T-helper 1 cell treated with Interleukin-12 subunit alpha and Interleukin-12 subunit beta and Interleukin-4 antibody, amounts not matched to agents 30 μg/mL and 1 μg/mL, for 36 hours (primary cell): ENCODE measurements around the gene HDAC4.
"Not testable (repeated sequence)": the region's sequence is repeated elsewhere in the genome, so short reads cannot be mapped to it uniquely, and the experiment has no call there.

Source experiments
- H3K27ac Mint-ChIP-seq: one replicate; pipeline ENCODE4 v1.8.0; 2021; ENCODE audit warnings: mild to moderate bottlenecking, mixed read lengths
- H3K27me3 Mint-ChIP-seq: one replicate; pipeline ENCODE4 v1.8.0; 2021; ENCODE audit warnings: low read depth, mixed read lengths
- H3K36me3 Mint-ChIP-seq: one replicate; pipeline ENCODE4 v1.8.0; 2021; ENCODE audit warnings: low read depth, mixed read lengths
- H3K4me1 Mint-ChIP-seq: one replicate; pipeline ENCODE4 v1.8.0; 2021; ENCODE audit warnings: low read depth, mixed read lengths
- H3K4me3 Mint-ChIP-seq: one replicate; pipeline ENCODE4 v1.8.0; 2021; ENCODE audit warnings: mild to moderate bottlenecking, moderate library complexity, mixed read lengths
- H3K9me3 Mint-ChIP-seq: one replicate; pipeline ENCODE4 v1.8.0; 2021; ENCODE audit warnings: mixed read lengths

The HDAC4 gene

DNA sequence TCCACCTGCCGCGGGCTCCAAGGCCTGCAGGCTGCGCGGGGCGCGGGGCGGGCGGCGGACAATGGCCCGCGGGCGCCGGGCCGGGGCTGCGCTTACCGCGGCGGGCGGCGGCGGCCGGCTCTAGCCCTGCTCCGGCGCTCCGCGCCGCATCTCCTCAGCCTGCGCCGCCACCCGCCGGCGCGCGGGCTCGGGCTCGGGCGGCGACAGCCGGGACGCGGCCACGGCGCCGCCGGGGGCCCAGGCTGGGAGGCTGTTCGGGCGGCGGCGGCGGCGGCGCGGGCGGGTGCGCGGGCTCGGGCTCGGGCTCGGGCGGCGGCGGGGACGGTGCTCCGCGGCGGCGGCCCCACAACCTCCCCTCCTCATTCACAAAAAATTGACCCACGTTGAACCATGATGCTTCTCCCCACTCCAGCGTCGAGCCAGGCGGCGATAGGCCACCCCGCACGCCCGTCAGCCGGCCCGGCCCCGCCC, at the start of gene HDAC4:
Gene HDAC4 (minus strand): TSS at position 425 of the 471 bp plus-strand sequence. CDS start 48,321 bp downstream, outside the sequence.
- Mint-ChIP-seq H3K27me3 (peaks cover 24% of the 10 kb centered on the region), H3K4me3 (peak within 1 kb of the TSS; percentile 94), H3K36me3 (peaks cover 15% of the 10 kb centered on the region), H3K4me1 (peaks cover 52% of the 10 kb centered on the region), H3K27ac (peak within 1 kb of the TSS; percentile 98), H3K9me3 (no peaks in the 10 kb centered on the region)

DNA sequence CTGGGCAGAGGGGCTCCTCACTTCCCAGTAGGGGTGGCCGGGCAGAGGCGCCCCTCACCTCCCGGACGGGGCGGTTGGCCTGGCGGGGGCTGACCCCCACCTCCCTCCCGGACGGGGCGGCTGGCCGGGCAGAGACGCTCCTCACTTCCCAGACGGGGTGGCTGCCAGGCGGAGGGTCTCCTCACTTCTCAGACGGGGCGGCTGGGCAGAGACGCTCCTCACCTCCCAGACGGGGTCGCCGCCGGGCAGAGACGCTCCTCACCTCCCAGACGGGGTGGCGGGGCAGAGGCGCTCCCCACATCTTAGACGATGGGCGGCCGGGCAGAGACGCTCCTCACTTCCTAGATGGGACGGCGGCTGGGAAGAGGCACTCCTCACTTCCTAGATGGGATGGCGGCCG, 48.6 kb upstream of the HDAC4 start:
- Mint-ChIP-seq H3K27me3 (peaks cover 52% of the 10 kb centered on the region), H3K9me3 (peaks cover 17% of the 10 kb centered on the region)
- not testable (repeated sequence) for H3K36me3 Mint-ChIP-seq, H3K27ac Mint-ChIP-seq, H3K4me3 Mint-ChIP-seq, H3K4me1 Mint-ChIP-seq

- H3K4me3 Mint-ChIP-seq, result no peak overlapping the region
- no peak overlapping the region for H3K27ac Mint-ChIP-seq
- H3K27me3 Mint-ChIP-seq, result peaks cover 63% of the 10 kb centered on the region
- H3K9me3 Mint-ChIP-seq, result peaks cover 3% of the 10 kb centered on the region
- peaks cover 3% of the 10 kb centered on the region for H3K4me1 Mint-ChIP-seq
- H3K36me3 Mint-ChIP-seq, result no peaks in the 10 kb centered on the region
Observed at GRCh38 chr2:239445771-239446524, 45.1 kb upstream of the HDAC4 start.

DNA sequence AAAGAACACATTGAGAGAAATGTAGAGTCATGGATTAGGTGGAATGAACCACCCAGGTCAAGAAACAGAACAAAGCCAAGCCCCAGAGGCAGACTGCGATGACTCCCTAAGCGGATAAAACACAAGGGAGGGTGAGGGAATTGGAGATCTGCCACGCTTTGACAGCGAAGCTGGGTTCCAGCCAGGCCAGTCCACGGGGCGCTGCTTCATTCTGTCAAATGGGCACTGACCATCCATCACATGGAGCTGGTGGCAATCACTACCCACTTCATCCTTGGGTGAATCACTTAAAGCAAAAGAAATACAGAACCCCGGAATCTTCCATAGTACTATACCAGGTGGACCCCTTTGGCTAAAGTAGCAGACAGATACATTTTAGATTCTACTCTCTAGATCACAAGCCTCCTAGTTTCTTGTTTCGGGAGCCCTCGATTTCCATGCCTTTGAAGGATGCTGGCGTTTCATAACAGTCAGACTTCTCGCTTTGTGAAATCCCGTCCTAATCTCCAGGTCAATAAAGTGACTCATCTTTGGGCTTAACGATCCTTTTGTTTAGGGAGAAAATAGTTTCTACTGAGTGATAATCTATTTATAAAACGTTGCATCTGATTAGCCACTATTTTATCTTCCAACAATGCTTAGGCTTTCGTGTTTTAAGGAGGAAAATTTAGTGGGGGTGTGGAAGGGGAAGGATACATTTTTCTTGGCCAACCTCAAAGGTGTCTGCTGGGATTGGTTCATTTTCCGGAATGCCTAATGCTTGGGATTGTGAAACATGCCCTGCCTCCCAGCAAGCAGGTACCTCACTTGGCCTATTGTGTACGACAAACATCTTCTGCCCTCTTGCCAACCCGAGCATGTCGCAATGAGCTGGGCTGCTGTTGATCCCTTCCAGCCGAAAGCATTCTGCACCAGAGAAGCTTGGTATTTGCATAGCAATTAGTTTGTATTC, 44.1 kb upstream of the HDAC4 start:
- H3K27me3 Mint-ChIP-seq, result peaks cover 69% of the 10 kb centered on the region
- no peaks in the 10 kb centered on the region for H3K9me3 Mint-ChIP-seq
- H3K4me1 Mint-ChIP-seq, result peaks cover 3% of the 10 kb centered on the region
- no peak overlapping the region for H3K4me3 Mint-ChIP-seq
- H3K36me3 Mint-ChIP-seq, result no peaks in the 10 kb centered on the region
- no peak overlapping the region for H3K27ac Mint-ChIP-seq

DNA sequence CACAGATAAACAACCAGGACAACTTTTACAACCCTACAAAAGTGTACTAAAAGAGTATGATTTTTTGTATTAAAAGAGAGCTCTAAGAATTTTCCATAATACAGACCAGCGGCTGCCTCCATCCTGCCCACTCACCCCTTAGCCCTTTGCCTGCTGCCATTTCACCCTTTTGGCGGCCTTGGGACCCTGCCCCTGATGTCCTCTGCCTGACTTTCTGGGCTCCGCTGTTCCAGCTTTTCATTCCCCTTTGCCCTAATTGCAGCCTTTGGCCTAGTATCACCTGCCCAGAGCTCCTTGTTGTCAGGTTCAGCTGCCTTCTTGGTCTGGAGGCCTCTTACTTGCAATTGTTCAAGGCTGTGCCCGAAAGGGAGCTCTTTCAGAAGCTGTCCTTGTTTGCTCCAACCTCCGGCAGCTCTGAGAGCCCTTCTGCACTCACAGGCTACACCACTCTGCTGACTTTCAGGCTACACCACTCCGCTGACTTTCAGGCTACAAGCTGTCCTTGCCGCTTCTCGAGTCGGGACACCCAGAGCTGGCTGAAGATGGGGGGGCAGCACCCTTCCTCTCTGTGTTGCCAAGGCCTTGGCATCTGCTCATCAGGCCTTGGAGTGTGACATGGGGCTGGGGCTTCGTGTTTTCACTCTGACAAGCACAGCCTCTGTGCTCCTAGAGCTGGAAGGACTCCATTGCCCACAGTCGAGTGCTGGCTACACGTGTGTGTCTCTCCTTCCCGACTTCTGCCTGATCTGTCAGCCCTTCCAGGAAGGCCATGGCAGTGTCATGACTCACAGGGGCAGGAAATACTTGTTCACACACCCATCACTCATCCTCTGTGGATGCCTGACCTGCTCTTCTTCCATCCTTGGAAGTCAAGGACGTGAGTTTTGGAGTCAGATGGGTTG, 43.1 kb upstream of the HDAC4 start:
- H3K4me1 Mint-ChIP-seq, result peaks cover 3% of the 10 kb centered on the region
- H3K27ac Mint-ChIP-seq, result no peak overlapping the region
- H3K36me3 Mint-ChIP-seq, result no peaks in the 10 kb centered on the region
- no peak overlapping the region for H3K4me3 Mint-ChIP-seq
- no peaks in the 10 kb centered on the region for H3K9me3 Mint-ChIP-seq
- H3K27me3 Mint-ChIP-seq, result peaks cover 77% of the 10 kb centered on the region

DNA sequence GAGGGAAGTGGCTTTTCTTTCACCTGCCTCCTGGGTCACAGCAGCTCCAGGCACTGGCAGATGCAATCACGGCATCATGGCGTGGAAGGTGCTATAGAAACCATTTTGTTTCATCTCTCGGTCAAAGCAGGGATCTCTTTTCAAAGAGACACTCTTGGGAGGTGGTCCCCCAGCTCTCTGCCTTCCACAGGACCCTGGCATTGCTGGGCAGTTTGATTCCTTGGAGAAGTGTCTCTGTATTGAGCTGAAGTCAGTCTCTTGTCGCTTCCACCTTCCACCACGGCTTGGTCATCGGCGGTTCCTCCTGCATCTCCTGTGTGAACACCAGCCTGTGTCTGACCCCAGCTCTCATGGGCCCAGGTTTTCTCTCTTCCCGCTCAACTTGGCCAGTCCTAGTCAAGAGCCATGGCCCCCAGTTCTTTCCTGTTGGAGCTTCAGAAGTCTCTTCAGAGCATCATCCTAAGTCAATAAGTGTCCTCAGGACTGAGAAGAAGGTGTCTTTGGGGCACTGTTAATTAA, 42.3 kb upstream of the HDAC4 start:
- Mint-ChIP-seq H3K4me3 (no peak overlapping the region), H3K36me3 (no peaks in the 10 kb centered on the region), H3K27ac (no peak overlapping the region)

DNA sequence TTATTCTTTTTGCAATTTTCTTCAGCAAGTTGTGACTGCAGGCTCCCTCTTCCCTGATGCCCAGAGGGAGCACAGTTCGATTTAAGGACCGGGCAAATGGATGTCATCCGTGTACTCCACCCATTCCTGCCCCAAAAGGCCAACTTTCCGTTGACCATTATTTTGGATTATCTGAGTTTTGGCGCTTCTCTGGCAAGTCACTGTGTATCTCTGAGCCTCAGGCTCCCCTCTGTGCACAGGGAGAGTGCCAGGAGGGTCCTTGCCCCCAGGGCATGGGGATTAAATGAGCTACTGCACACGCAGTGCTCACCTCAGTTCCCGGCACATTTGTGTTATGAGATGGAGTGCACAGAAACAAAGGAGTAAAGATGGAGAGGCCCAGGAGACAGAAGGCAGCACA, 41.4 kb upstream of the HDAC4 start:
- Mint-ChIP-seq H3K27me3 (peaks cover 85% of the 10 kb centered on the region), H3K27ac (no peak overlapping the region), H3K36me3 (no peaks in the 10 kb centered on the region), H3K9me3 (no peaks in the 10 kb centered on the region), H3K4me3 (no peak overlapping the region), H3K4me1 (peaks cover 3% of the 10 kb centered on the region)

More for the DNA sequence above, 42.3 kb upstream of the HDAC4 start:
- H3K27me3 Mint-ChIP-seq, result peaks cover 79% of the 10 kb centered on the region
- peaks cover 3% of the 10 kb centered on the region for H3K4me1 Mint-ChIP-seq
- no peaks in the 10 kb centered on the region for H3K9me3 Mint-ChIP-seq

DNA sequence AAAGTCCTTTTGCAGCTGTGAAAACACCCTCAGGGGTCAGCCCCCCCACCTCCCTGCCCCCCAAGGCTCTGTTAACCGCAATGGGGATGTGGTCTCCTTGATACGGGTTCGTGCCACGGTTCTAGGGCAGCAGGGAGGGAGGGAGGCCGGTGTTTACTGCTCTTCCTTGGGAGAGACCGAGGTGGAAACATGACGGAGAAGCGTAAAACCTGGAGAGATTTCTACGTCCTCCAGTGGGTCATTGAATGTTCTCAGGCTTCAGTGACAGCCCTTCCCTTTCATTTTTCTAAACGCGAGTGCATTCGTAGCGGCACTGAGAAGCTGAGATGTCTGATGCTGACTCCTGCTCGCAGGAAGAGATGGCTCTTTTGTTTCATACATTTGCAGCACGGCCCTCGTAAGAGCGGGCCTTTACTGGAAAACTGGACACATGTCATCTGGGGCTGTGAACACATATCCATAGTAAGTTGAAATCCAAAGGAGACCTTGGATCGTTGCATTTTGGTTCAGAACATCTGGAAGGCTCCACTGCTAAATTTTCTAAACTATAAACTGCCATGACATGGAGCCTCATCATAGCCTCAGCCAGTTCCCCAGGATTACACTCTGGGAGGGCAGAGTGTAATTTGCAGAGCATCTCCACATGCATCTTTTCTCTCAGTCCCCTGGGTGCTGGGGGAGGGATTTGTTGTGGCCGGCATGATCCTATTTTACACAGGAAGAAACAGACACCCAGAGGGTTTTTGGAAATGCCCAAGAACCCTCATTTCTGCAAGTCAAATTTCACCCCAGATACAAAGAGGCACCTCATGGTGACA, 40.6 kb upstream of the HDAC4 start:
- Mint-ChIP-seq H3K4me3 (no peak overlapping the region), H3K27me3 (peaks cover 82% of the 10 kb centered on the region), H3K27ac (no peak overlapping the region), H3K36me3 (no peaks in the 10 kb centered on the region), H3K4me1 (peaks cover 3% of the 10 kb centered on the region), H3K9me3 (no peaks in the 10 kb centered on the region)

- peaks cover 74% of the 10 kb centered on the region for H3K27me3 Mint-ChIP-seq
- H3K4me3 Mint-ChIP-seq, result no peak overlapping the region
- H3K9me3 Mint-ChIP-seq, result no peaks in the 10 kb centered on the region
- H3K27ac Mint-ChIP-seq, result no peak overlapping the region
- no peaks in the 10 kb centered on the region for H3K36me3 Mint-ChIP-seq
- H3K4me1 Mint-ChIP-seq, result peaks cover 3% of the 10 kb centered on the region
Observed at GRCh38 chr2:239440511-239440959, 39.7 kb upstream of the HDAC4 start.

- no peak overlapping the region for H3K4me3 Mint-ChIP-seq
Observed at GRCh38 chr2:239439754-239440315, 39.0 kb upstream of the HDAC4 start.

GRCh38 chr2:239438995-239439753, 38.4 kb upstream of the HDAC4 start:
- H3K27me3 Mint-ChIP-seq, result peaks cover 61% of the 10 kb centered on the region
- peaks cover 3% of the 10 kb centered on the region for H3K4me1 Mint-ChIP-seq
- no peaks in the 10 kb centered on the region for H3K9me3 Mint-ChIP-seq
- H3K27ac Mint-ChIP-seq, result no peak overlapping the region
- no peak overlapping the region for H3K4me3 Mint-ChIP-seq
- no peaks in the 10 kb centered on the region for H3K36me3 Mint-ChIP-seq

More at GRCh38 chr2:239439754-239440315, 39.0 kb upstream of the HDAC4 start:
- H3K4me1 Mint-ChIP-seq, result peaks cover 3% of the 10 kb centered on the region
- H3K36me3 Mint-ChIP-seq, result no peaks in the 10 kb centered on the region
- no peak overlapping the region for H3K27ac Mint-ChIP-seq
- H3K27me3 Mint-ChIP-seq, result peaks cover 67% of the 10 kb centered on the region
- H3K9me3 Mint-ChIP-seq, result no peaks in the 10 kb centered on the region

DNA sequence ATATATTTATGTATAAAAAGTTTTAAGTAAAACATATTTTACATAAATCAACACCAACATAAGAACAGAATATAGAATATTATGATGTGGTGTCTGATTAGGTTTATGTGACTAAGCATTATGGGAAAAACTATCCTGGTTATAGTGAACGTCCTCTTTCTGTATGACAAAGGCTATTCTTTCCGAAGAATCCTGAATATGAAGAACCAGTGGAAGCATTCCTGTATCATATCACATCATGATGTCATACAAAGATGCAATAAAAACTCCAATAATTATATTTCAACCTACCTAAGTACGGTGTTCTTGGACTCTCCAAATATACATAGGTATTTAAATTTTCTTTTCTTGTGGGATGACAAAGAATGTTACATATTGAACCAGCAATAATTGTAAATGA, 37.5 kb upstream of the HDAC4 start:
- Mint-ChIP-seq H3K27me3 (peaks cover 58% of the 10 kb centered on the region), H3K9me3 (peaks cover 5% of the 10 kb centered on the region), H3K4me3 (no peak overlapping the region), H3K4me1 (peaks cover 6% of the 10 kb centered on the region), H3K36me3 (peaks cover 4% of the 10 kb centered on the region), H3K27ac (no peak overlapping the region)
